CD8-positive, alpha-beta memory T cell (primary cell): Measurements from ENCODE around the gene AKAIN1. TPM values are rescaled to one million over a fixed set of nuclear protein-coding genes. Genes with fewer than 3 reads are reported as not detected.
A peak's percentile ranks its signal among the peaks of the same experiment; 100 is the strongest.

Experiments
- CTCF ChIA-PET: fragments of 350-600 bp; sonication (Branson Sonifier 250); formaldehyde crosslinking; loops from one replicate; lab custom pipeline; 2021; ENCODE audit warnings: antibody characterized with exemption; lab: Charles Lee
- POLR2A ChIA-PET: fragments of 350-600 bp; sonication (Branson Sonifier 250); formaldehyde crosslinking; loops from one replicate; lab custom pipeline; 2021; ENCODE audit warnings: antibody characterized with exemption; lab: Charles Lee
- DNase-seq, 5 donors: peaks; one replicate each; pipeline versions ENCODE4 v3.0.0 to v3.0.0-alpha.2; 2020 to 2022; ENCODE audit warnings: mixed read lengths in 1 of 5
- H3K27ac ChIP-seq: one replicate; pipeline ENCODE4 v1.7.0; 2013; ENCODE audit warnings: low read depth, mild to moderate bottlenecking, low read length, moderate library complexity
- H3K27me3 ChIP-seq: 2 replicates; pipeline ENCODE4 v1.7.0; 2013; ENCODE audit warnings: low read length, mild to moderate bottlenecking; ENCODE audit not compliant: insufficient read depth, poor library complexity, severe bottlenecking
- H3K36me3 ChIP-seq: 2 replicates; pipeline ENCODE4 v1.7.0; 2013; ENCODE audit warnings: mild to moderate bottlenecking, low read length, moderate library complexity; ENCODE audit not compliant: insufficient read depth
- H3K4me1 ChIP-seq: 2 replicates; pipeline ENCODE4 v1.7.0; 2013; ENCODE audit warnings: mild to moderate bottlenecking, low read length, moderate library complexity; ENCODE audit not compliant: insufficient read depth
- H3K4me3 ChIP-seq: 2 replicates; pipeline ENCODE4 v1.7.0; 2013; ENCODE audit warnings: mild to moderate bottlenecking, low read length
- H3K9me3 ChIP-seq: 2 replicates; pipeline ENCODE4 v1.7.0; 2013; ENCODE audit warnings: mild to moderate bottlenecking, low read length
- H3K27ac Mint-ChIP-seq, 8 donors: one replicate each; pipeline ENCODE4 v1.8.0; 2020 to 2021; ENCODE audit warnings: mixed read lengths in 8 of 8, mild to moderate bottlenecking in 6 of 8, inconsistent platforms in 3 of 8, moderate library complexity in 3 of 8
- H3K27me3 Mint-ChIP-seq, 2 donors: one replicate each; pipeline ENCODE4 v1.8.0; 2020 to 2021; ENCODE audit warnings: mixed read lengths in 2 of 2, mild to moderate bottlenecking in 1 of 2, moderate library complexity in 1 of 2
- H3K36me3 Mint-ChIP-seq, 3 donors: one replicate each; pipeline ENCODE4 v1.8.0; 2020 to 2021; ENCODE audit warnings: mixed read lengths in 3 of 3, inconsistent platforms in 1 of 3, mild to moderate bottlenecking in 1 of 3
- H3K4me1 Mint-ChIP-seq, 3 donors: one replicate each; pipeline ENCODE4 v1.8.0; 2020 to 2021; ENCODE audit warnings: mixed read lengths in 3 of 3, inconsistent platforms in 1 of 3, mild to moderate bottlenecking in 1 of 3
- H3K4me3 Mint-ChIP-seq, 7 donors: one replicate each; pipeline ENCODE4 v1.8.0; 2020 to 2021; ENCODE audit warnings: mixed read lengths in 7 of 7, mild to moderate bottlenecking in 6 of 7, moderate library complexity in 4 of 7, inconsistent platforms in 2 of 7
- H3K9me3 Mint-ChIP-seq, 5 donors: one replicate each; pipeline ENCODE4 v1.8.0; 2020 to 2022; ENCODE audit warnings: mixed read lengths in 5 of 5, mild to moderate bottlenecking in 3 of 5, moderate library complexity in 2 of 5, inconsistent platforms in 1 of 5
- polyA plus RNA-seq: library from polyadenylated mRNA; unstranded; fragments of 300-500 nt; fragmentation: Illumina TruSeq; gene quantifications from one replicate; pipeline ENCODE4 v1.2.3, GENCODE V29; 2021
- total RNA-seq, 2 experiments: library from RNA; stranded (reverse); gene quantifications; one replicate each; pipeline ENCODE4 v1.2.3, GENCODE V29; 2021

Gene AKAIN1
- total and polyA plus RNA-seq, 3 experiments from 2014 or later = not detected

DNA sequence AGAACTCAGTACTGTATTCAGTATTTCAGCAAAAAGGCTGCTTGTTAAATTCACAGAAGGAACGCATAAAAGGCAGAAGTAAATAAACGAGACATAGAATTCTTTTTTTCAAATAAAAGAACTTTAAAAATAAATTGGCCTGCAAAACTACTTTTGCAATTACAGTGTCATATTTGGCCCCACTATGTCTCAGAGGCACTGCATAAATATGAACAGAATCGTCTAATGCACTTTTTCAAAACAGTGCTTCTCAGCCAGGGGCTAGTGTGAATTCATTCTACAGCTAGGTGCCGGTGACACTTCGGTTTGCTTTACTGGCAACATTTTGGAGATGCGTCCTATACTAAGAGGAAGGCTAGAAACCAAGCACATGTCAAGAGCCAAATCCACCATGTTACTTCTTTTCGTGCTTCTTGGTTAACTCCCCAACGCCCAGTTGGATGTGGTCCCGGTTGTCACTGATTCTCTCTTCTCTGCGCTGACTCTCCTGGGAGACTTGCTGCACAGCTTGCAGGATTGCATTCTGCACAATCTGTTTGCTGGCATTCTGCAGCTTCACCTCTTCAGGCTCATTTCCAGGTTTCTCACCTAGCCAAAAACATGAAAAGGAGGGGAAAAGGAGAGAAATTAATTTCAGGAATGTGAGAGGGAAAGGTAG is 51.8 kb downstream of the AKAIN1 start:
- CTCF ChIA-PET = no interaction called here
- no peaks in the 10 kb centered on the region for H3K36me3 ChIP-seq
- no peak overlapping the region for H3K27ac ChIP-seq
- POLR2A ChIA-PET = no interaction called here
- H3K4me3 ChIP-seq = no peak overlapping the region
- peak overlapping the region in 1 of 8 donors; percentile 34 for H3K27ac Mint-ChIP-seq
- H3K27me3 ChIP-seq = no peaks in the 10 kb centered on the region
- DNase-seq = no peak
- H3K36me3 Mint-ChIP-seq = no peaks in the 10 kb centered on the region
- H3K9me3 Mint-ChIP-seq = no peaks in the 10 kb centered on the region
- H3K27me3 Mint-ChIP-seq = peaks cover 4 to 10% of the 10 kb centered on the region in 2 donors
- H3K4me3 Mint-ChIP-seq = no peak overlapping the region
- no peaks in the 10 kb centered on the region for H3K4me1 Mint-ChIP-seq
- no peaks in the 10 kb centered on the region for H3K4me1 ChIP-seq
- no peaks in the 10 kb centered on the region for H3K9me3 ChIP-seq

GRCh38 chr18:5144629-5145028 is 52.4 kb downstream of the AKAIN1 start:
- Mint-ChIP-seq H3K27ac (no peak overlapping the region), H3K9me3 (no peaks in the 10 kb centered on the region), H3K4me1 (no peaks in the 10 kb centered on the region), H3K27me3 (peaks cover 4 to 10% of the 10 kb centered on the region in 2 donors), H3K4me3 (no peak overlapping the region), H3K36me3 (no peaks in the 10 kb centered on the region)
- ChIA-PET POLR2A (no interaction called here), CTCF (no interaction called here)
- no peak overlapping the region for H3K4me3 ChIP-seq
- H3K36me3 ChIP-seq = no peaks in the 10 kb centered on the region
- H3K4me1 ChIP-seq = no peaks in the 10 kb centered on the region
- no peaks in the 10 kb centered on the region for H3K27me3 ChIP-seq
- no peak for DNase-seq
- H3K9me3 ChIP-seq = no peaks in the 10 kb centered on the region
- no peak overlapping the region for H3K27ac ChIP-seq

GRCh38 chr18:5142859-5143258 is 54.2 kb downstream of the AKAIN1 start:
- DNase-seq = no peak
- Mint-ChIP-seq H3K27me3 (peaks cover 4 to 10% of the 10 kb centered on the region in 2 donors), H3K4me3 (no peak overlapping the region), H3K36me3 (no peaks in the 10 kb centered on the region), H3K9me3 (no peaks in the 10 kb centered on the region), H3K4me1 (no peaks in the 10 kb centered on the region), H3K27ac (no peak overlapping the region)
- Histone ChIP-seq H3K36me3 (no peaks in the 10 kb centered on the region), H3K27me3 (no peaks in the 10 kb centered on the region), H3K4me3 (no peak overlapping the region), H3K4me1 (no peaks in the 10 kb centered on the region), H3K27ac (no peak overlapping the region), H3K9me3 (no peaks in the 10 kb centered on the region)
- POLR2A ChIA-PET = no interaction called here
- CTCF ChIA-PET = no interaction called here

DNA sequence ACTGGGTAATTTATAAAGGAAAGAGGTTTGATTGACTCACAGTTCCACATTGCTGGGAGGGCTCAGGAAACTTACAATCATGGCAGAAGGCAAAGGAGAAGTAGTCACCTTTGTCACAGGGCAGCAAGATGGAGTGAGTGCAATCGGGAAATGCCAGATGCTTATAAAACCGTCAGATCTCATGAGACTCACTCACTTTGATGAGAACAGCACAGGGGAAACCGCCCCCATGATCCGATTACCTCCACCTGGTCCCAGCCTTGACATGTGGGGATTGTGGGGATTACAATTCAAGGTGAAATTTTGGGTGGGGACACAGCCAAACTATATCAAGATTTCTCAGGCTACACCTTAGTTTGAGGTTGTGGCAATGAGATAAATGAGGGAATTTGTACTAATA is 54.9 kb downstream of the AKAIN1 start:
- Mint-ChIP-seq H3K27me3 (peaks cover 4 to 5% of the 10 kb centered on the region in 2 donors), H3K9me3 (no peaks in the 10 kb centered on the region), H3K36me3 (no peaks in the 10 kb centered on the region), H3K4me1 (no peaks in the 10 kb centered on the region), H3K4me3 (no peak overlapping the region), H3K27ac (no peak overlapping the region)
- Histone ChIP-seq H3K27ac (no peak overlapping the region), H3K9me3 (no peaks in the 10 kb centered on the region), H3K4me3 (no peak overlapping the region), H3K4me1 (no peaks in the 10 kb centered on the region), H3K27me3 (no peaks in the 10 kb centered on the region), H3K36me3 (no peaks in the 10 kb centered on the region)
- POLR2A ChIA-PET = no interaction called here
- DNase-seq = no peak
- CTCF ChIA-PET = no interaction called here

- Mint-ChIP-seq H3K36me3 (no peaks in the 10 kb centered on the region), H3K27ac (no peak overlapping the region), H3K4me3 (no peak overlapping the region), H3K9me3 (peaks cover 0 to 2% (median 0%) of the 10 kb centered on the region in 5 donors), H3K4me1 (no peaks in the 10 kb centered on the region), H3K27me3 (peaks cover 0 to 4% of the 10 kb centered on the region in 2 donors)
- H3K4me3 ChIP-seq = no peak overlapping the region
- H3K9me3 ChIP-seq = no peaks in the 10 kb centered on the region
- no peaks in the 10 kb centered on the region for H3K36me3 ChIP-seq
- no peak for DNase-seq
- no peak overlapping the region for H3K27ac ChIP-seq
- no peaks in the 10 kb centered on the region for H3K4me1 ChIP-seq
- H3K27me3 ChIP-seq = no peaks in the 10 kb centered on the region
- POLR2A ChIA-PET = no interaction called here
- CTCF ChIA-PET = no interaction called here
Observed at GRCh38 chr18:5137261-5137660, 59.8 kb downstream of the AKAIN1 start.

DNA sequence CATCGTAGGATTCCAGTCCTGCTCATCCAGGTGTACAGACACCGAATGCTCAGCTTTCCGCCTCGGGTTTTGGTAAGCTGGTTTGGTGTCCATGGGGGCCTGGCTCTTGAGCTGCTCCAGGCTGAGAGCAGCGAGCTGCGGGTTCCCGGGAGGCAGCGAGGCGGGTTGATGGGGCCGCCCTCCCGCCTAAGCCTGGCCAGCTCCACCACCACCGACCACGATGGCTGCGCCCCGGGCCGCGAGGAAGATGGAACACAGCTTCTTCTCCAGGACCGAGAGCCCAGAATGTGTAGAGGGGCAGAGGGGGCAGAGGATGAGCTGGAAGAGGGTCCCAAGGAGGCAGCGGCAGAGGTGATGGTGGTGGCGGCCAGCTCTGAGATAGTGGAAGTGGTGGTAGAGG is 64.1 kb downstream of the AKAIN1 start:
- Histone ChIP-seq H3K27ac (no peak overlapping the region), H3K4me3 (no peak overlapping the region), H3K27me3 (no peaks in the 10 kb centered on the region), H3K4me1 (no peaks in the 10 kb centered on the region), H3K9me3 (no peaks in the 10 kb centered on the region), H3K36me3 (no peaks in the 10 kb centered on the region)
- Mint-ChIP-seq H3K27me3 (no peaks in the 10 kb centered on the region), H3K4me1 (no peaks in the 10 kb centered on the region), H3K9me3 (peaks cover 0 to 2% (median 0%) of the 10 kb centered on the region in 5 donors), H3K36me3 (no peaks in the 10 kb centered on the region), H3K4me3 (no peak overlapping the region), H3K27ac (no peak overlapping the region)
- DNase-seq = no peak
- CTCF ChIA-PET = no interaction called here
- POLR2A ChIA-PET = no interaction called here

- no peaks in the 10 kb centered on the region for H3K36me3 ChIP-seq
- ChIA-PET POLR2A (no interaction called here), CTCF (no interaction called here)
- no peaks in the 10 kb centered on the region for H3K27me3 ChIP-seq
- no peak overlapping the region for H3K27ac Mint-ChIP-seq
- peaks cover 16 to 20% of the 10 kb centered on the region in 2 donors for H3K27me3 Mint-ChIP-seq
- peak in 1 of 5 donors; percentile 8 for DNase-seq
- no peak overlapping the region for H3K4me3 Mint-ChIP-seq
- H3K27ac ChIP-seq = no peak overlapping the region
- H3K4me1 ChIP-seq = no peaks in the 10 kb centered on the region
- no peaks in the 10 kb centered on the region for H3K9me3 ChIP-seq
- no peak overlapping the region for H3K4me3 ChIP-seq
- peaks cover 26 to 46% (median 35%) of the 10 kb centered on the region in 5 donors for H3K9me3 Mint-ChIP-seq
- no peaks in the 10 kb centered on the region for H3K4me1 Mint-ChIP-seq
- H3K36me3 Mint-ChIP-seq = no peaks in the 10 kb centered on the region
Observed at GRCh38 chr18:5122272-5122671, 74.8 kb downstream of the AKAIN1 start.

DNA sequence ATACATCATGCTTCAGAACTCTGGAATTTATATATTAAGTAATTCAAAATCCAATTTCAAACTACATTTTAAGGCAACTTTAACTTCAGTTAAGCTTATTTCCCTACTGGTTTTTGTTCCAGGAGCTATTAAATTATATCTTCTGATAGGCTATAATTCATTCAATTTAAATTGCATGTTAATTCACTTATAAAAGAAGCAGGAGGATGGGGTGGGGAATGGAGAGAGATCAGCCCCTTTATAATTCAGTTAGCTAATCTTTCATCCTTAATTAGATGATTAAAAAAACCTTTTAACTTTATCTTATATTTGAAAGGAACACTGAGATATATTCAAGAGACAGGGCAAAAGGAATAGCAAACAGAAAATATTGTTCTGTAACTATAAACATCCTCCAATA is 86.8 kb downstream of the AKAIN1 start:
- H3K27me3 ChIP-seq = no peaks in the 10 kb centered on the region
- no peaks in the 10 kb centered on the region for H3K36me3 Mint-ChIP-seq
- H3K4me3 Mint-ChIP-seq = no peak overlapping the region
- no peaks in the 10 kb centered on the region for H3K36me3 ChIP-seq
- no peaks in the 10 kb centered on the region for H3K9me3 ChIP-seq
- ChIA-PET POLR2A (no interaction called here), CTCF (no interaction called here)
- H3K27me3 Mint-ChIP-seq = peaks cover 9 to 10% of the 10 kb centered on the region in 2 donors
- no peak overlapping the region for H3K4me3 ChIP-seq
- no peak for DNase-seq
- H3K4me1 ChIP-seq = no peaks in the 10 kb centered on the region
- H3K9me3 Mint-ChIP-seq = peaks cover 0 to 10% (median 3%) of the 10 kb centered on the region in 5 donors
- no peak overlapping the region for H3K27ac Mint-ChIP-seq
- H3K4me1 Mint-ChIP-seq = peaks cover 0 to 2% (median 0%) of the 10 kb centered on the region in 3 donors
- H3K27ac ChIP-seq = no peak overlapping the region
